Stimulated activated CD8-positive, alpha-beta memory T cell treated with anti-CD3 and anti-CD28 coated beads, Interleukin-12 subunit alpha, Interleukin-12 subunit beta, amount 100 ng/mL, for 24 hours (primary cell): ENCODE results near the gene ADAM33.

Experiments used
- DNase-seq: peaks from one replicate; pipeline ENCODE4 v3.0.0-alpha.2; 2020; ENCODE audit errors: extremely low read depth

Gene ADAM33

GRCh38 chr20:3710011-3710466 lies 28.2 kb upstream of the ADAM33 start:
- no peak for DNase-seq

- DNase-seq, result no peak
These were observed 25.7 kb upstream of the ADAM33 start for GRCh38 chr20:3707508-3707899.

GRCh38 chr20:3706774-3707507 lies 25.1 kb upstream of the ADAM33 start:
- no peak for DNase-seq

GRCh38 chr20:3705970-3706739 lies 24.3 kb upstream of the ADAM33 start:
- no peak for DNase-seq

GRCh38 chr20:3705491-3705969 lies 23.7 kb upstream of the ADAM33 start:
- no peak for DNase-seq

- DNase-seq, result no peak
These were observed 22.3 kb upstream of the ADAM33 start for GRCh38 chr20:3704087-3704486.

GRCh38 chr20:3702611-3703391 lies 21.0 kb upstream of the ADAM33 start:
- DNase-seq, result no peak

GRCh38 chr20:3701061-3701998 lies 19.5 kb upstream of the ADAM33 start:
- no peak for DNase-seq

- DNase-seq, result no peak
These were observed 17.2 kb upstream of the ADAM33 start for GRCh38 chr20:3699037-3699436.

- no peak for DNase-seq
These were observed 16.8 kb upstream of the ADAM33 start for GRCh38 chr20:3698591-3699001.

GRCh38 chr20:3697588-3698305 lies 15.9 kb upstream of the ADAM33 start:
- no peak for DNase-seq

- DNase-seq, result no peak
These were observed 15.2 kb upstream of the ADAM33 start for GRCh38 chr20:3696745-3697587.

- no peak for DNase-seq
These were observed 14.4 kb upstream of the ADAM33 start for GRCh38 chr20:3696200-3696599.

GRCh38 chr20:3694864-3695263 lies 13.1 kb upstream of the ADAM33 start:
- DNase-seq, result no peak

GRCh38 chr20:3693376-3693775 lies 11.6 kb upstream of the ADAM33 start:
- no peak for DNase-seq

GRCh38 chr20:3692706-3693294 lies 11.0 kb upstream of the ADAM33 start:
- DNase-seq, result no peak

GRCh38 chr20:3691897-3692296 lies 10.1 kb upstream of the ADAM33 start:
- no peak for DNase-seq

GRCh38 chr20:3691306-3691705 lies 9.5 kb upstream of the ADAM33 start:
- no peak for DNase-seq

- DNase-seq, result no peak
These were observed 8.6 kb upstream of the ADAM33 start for GRCh38 chr20:3690413-3690812.
